K562 (cell line): ENCODE data around the gene MDM1. TPM values are rescaled to one million over a fixed set of nuclear protein-coding genes. Genes with fewer than 3 reads are reported as not detected.

Experiments used
- ATAC-seq: fragments of 200-7000 bp; cut with Tn5 transposase; 3 replicates; pipeline ENCODE4 v1.9.1; 2020; ENCODE audit warnings: moderate library complexity
- BruUV-seq: library from RNA; stranded (reverse); fragments of 400-500 nt; replicated peaks from 2 replicates; lab custom pipeline; 2021; lab: Mats Ljungman, UMichigan
- CTCF ChIA-PET: fragments of 300-600 bp; formaldehyde crosslinking; extraction: SDS; loops from one replicate; lab custom pipeline; 2021; ENCODE audit warnings: low intra/inter-chr PET ratio; lab: Yijun Ruan, JAX
- POLR2A ChIA-PET: fragments of 300-600, 350-650 bp; sonication (Branson Sonifier 250); formaldehyde crosslinking; extraction: SDS; loops from one replicate; lab custom pipeline; 2021; ENCODE audit warnings: antibody characterized with exemption, inconsistent platforms; lab: Yijun Ruan, JAX
- DNase-seq, 4 experiments: peaks; one replicate each; pipeline versions ENCODE4 v3.0.0 to v3.0.0-alpha.2; 2011 to 2018; ENCODE audit warnings: low spot score in 3 of 4, mixed read lengths in 3 of 4; ENCODE audit errors: extremely low read depth in 1 of 4
- FAIRE-seq: peaks from 2 replicates; lab custom pipeline; 2011; peaks lifted over from hg19 to GRCh38; lab: Jason Lieb, UNC
- H2AFZ ChIP-seq: 2 replicates; pipeline ENCODE4 v1.6.0; 2011; ENCODE audit warnings: low read depth, low read length, control low read depth, inconsistent platforms
- H3K27ac ChIP-seq: fragments of 200-600 bp; 3 replicates; pipeline ENCODE4 v1.8.0; 2011; ENCODE audit warnings: low read depth, mild to moderate bottlenecking, control low read depth, inconsistent platforms, low read length, moderate library complexity, mixed read lengths; ENCODE audit errors: extremely low read depth
- H3K27me3 ChIP-seq, 2 experiments: fragments of 300-600 bp in 1 of 2; 2 replicates in 1 of 2; 3 replicates in 1 of 2; pipeline versions ENCODE4 v1.6.0 to v1.8.0; 2011; ENCODE audit warnings: inconsistent platforms in 2 of 2, low read length in 2 of 2, mild to moderate bottlenecking in 1 of 2, mixed read lengths in 1 of 2, moderate library complexity in 1 of 2; ENCODE audit not compliant: control insufficient read depth in 2 of 2, insufficient read depth in 2 of 2
- H3K36me3 ChIP-seq: fragments of 300-600 bp; 3 replicates; pipeline ENCODE4 v1.8.0; 2011; ENCODE audit warnings: mild to moderate bottlenecking, low read length, inconsistent platforms; ENCODE audit not compliant: control insufficient read depth, insufficient read depth
- H3K4me1 ChIP-seq, 2 experiments: fragments of 200-600 bp in 1 of 2; replicated peaks in 1 of 2; 2 replicates in 1 of 2; 3 replicates in 1 of 2; pipeline versions ENCODE4 v1.5.1 to v1.8.0; 2011; ENCODE audit warnings: inconsistent platforms in 2 of 2, low read length in 2 of 2, mild to moderate bottlenecking in 1 of 2, mixed read lengths in 1 of 2, moderate library complexity in 1 of 2; ENCODE audit not compliant: control insufficient read depth in 2 of 2, insufficient read depth in 2 of 2
- H3K4me2 ChIP-seq: 2 replicates; pipeline ENCODE4 v1.6.1; 2011; ENCODE audit warnings: low read length, control low read depth, inconsistent platforms, mixed read lengths; ENCODE audit not compliant: insufficient read depth
- H3K4me3 ChIP-seq: fragments of 200-600 bp; sonication (generic), shearing (Covaris generic); 2 replicates; pipeline ENCODE4 v1.5.1; 2016; ENCODE audit warnings: control low read depth, inconsistent platforms
- H3K79me2 ChIP-seq: fragments of 200-600 bp; 3 replicates; pipeline ENCODE4 v1.8.0; 2011; ENCODE audit warnings: low read length, inconsistent platforms; ENCODE audit not compliant: control insufficient read depth, insufficient read depth
- H3K9ac ChIP-seq, 2 experiments: 2 replicates each; pipeline versions ENCODE4 v1.6.0 to v1.6.1; 2011; ENCODE audit warnings: low read depth in 2 of 2, low read length in 2 of 2, control low read depth in 1 of 2, inconsistent platforms in 1 of 2, mild to moderate bottlenecking in 1 of 2, mixed read lengths in 1 of 2; ENCODE audit not compliant: insufficient read depth in 1 of 2
- H3K9me1 ChIP-seq: one replicate; pipeline ENCODE4 v1.6.0; 2011; ENCODE audit warnings: inconsistent platforms, mild to moderate bottlenecking, low read length, moderate library complexity; ENCODE audit not compliant: control insufficient read depth, insufficient read depth
- H3K9me3 ChIP-seq: replicated peaks from 2 replicates; pipeline ENCODE4 v1.5.1; 2011; ENCODE audit warnings: low read depth, low read length, inconsistent platforms; ENCODE audit not compliant: control insufficient read depth, insufficient read depth
- H4K20me1 ChIP-seq: replicated peaks from 2 replicates; pipeline ENCODE4 v1.6.1; 2011; ENCODE audit warnings: low read length, inconsistent platforms, mixed read lengths; ENCODE audit not compliant: control insufficient read depth, insufficient read depth
- KLF13 ChIP-seq: fragments of 450-650 bp; IDR thresholded peaks from 2 replicates; pipeline ENCODE4 v1.6.1; 2016; ENCODE audit warnings: missing genetic modification characterization, low read depth, mild to moderate bottlenecking, missing compliant biosample characterization, moderate library complexity, borderline replicate concordance
- RAD21 ChIP-seq, 2 experiments: fragments of 250-450 bp in 1 of 2; fragments of 450-650 bp in 1 of 2; sonication (Bioruptor Pico) in 1 of 2; formaldehyde crosslinking in 1 of 2; IDR thresholded peaks in 1 of 2; conservative IDR thresholded peaks in 1 of 2; 2 replicates each; pipeline versions ENCODE4 v1.4.0 to v1.8.0; 2020 to 2022; ENCODE audit warnings: mild to moderate bottlenecking in 2 of 2, moderate library complexity in 1 of 2
- RFX7 ChIP-seq: fragments of 250-450 bp; sonication (Bioruptor Pico); IDR thresholded peaks from 2 replicates; pipeline ENCODE4 v1.5.1; 2021; ENCODE audit warnings: mild to moderate bottlenecking
- WGBS: fragments of 100-300 bp; shearing (Covaris generic); methylation state at CpG from one replicate; pipeline ENCODE4 v1.1.6; 2016; ENCODE audit warnings: low coverage, mixed read lengths; ENCODE audit not compliant: insufficient coverage; ENCODE audit errors: missing lambda C conversion rate; 5-methylcytosine and 5-hydroxymethylcytosine counted together
- in situ Hi-C: fragments of 300-500 bp; cut with MboI; formaldehyde crosslinking; loops from 4 replicates; pipeline ENCODE4 v1.15.0; 2018; ENCODE audit warnings: inconsistent platforms, mixed read lengths
- intact Hi-C: fragments of 100-400 bp; cut with micrococcal nuclease; formaldehyde crosslinking; loops from 2 replicates; pipeline ENCODE4 v1.14.2; 2022
- polyA plus RNA-seq, 8 experiments: library from polyadenylated mRNA; depleted of rRNA in 4 of 8; stranded (reverse) in 5 of 8; unstranded in 3 of 8; fragments of >200 nt; fragmentation: Nextera tagmentation in 2 of 8; fragmentation: Illumina TruSeq in 1 of 8; extraction: Ambion mirVana in 2 of 8; extraction: Trizol in 1 of 8; gene quantifications; 2 replicates each; pipeline versions ENCODE4 v1.2.1 to v1.2.3, GENCODE V29; 2011 to 2014; ENCODE audit warnings: inconsistent platforms in 1 of 8, missing spikeins in 1 of 8
- total RNA-seq, 7 experiments: library from RNA; depleted of rRNA in 6 of 7; stranded (reverse); fragments of >200 nt in 6 of 7; fragmentation: Illumina TruSeq in 2 of 7; extraction: Trizol in 2 of 7; gene quantifications; 2 replicates each; pipeline versions ENCODE4 v1.2.1 to v1.2.3, GENCODE V29; 2011 to 2021; ENCODE audit warnings: low replicate concordance in 1 of 7

Gene MDM1
- total and polyA plus RNA-seq, 9 of the 15 experiments (the other 6 are each of a cell fraction or from before 2014, with no cell fraction given) = 7.5 to 16.8 (median 13.1) TPM

- H3K9ac ChIP-seq = no peak overlapping the region
- no peak for ATAC-seq
- H2AFZ ChIP-seq = no peak overlapping the region
- in situ Hi-C loops (no loop called here), intact Hi-C loops (no loop called here)
- H3K79me2 ChIP-seq = no peaks in the 10 kb centered on the region
- H3K4me1 ChIP-seq = no peaks in the 10 kb centered on the region; a peak in 1 of 5 replicates
- peaks cover 8 to 16% of the 10 kb centered on the region in 2 experiments; a peak in 2 of 5 replicates for H3K27me3 ChIP-seq
- no peak overlapping the region for H3K4me3 ChIP-seq
- 6% methylated on average over 6 of the region's 6 CpGs for WGBS
- H3K9me1 ChIP-seq = no peaks in the 10 kb centered on the region
- H3K27ac ChIP-seq = no peak overlapping the region
- no peaks in the 10 kb centered on the region for H4K20me1 ChIP-seq
- no peaks in the 10 kb centered on the region for H3K36me3 ChIP-seq
- POLR2A ChIA-PET = interaction anchor here (1.6 kb wide), 1 partner anchor 13 kb away, joined by 4 read pairs; no protein-coding TSS in a partner anchor
- TF ChIP-seq KLF13 (tag) (no peak), RFX7 (no peak), RAD21 (CRISPR knock-in tag; conservative IDR thresholded peaks at IDR 0.05 in 1 of 2, IDR thresholded peaks at IDR 0.05 in 1 of 2) (peak in 1 of 2 experiments; percentile 19; a peak in 1 of 4 replicates)
- no peaks in the 10 kb centered on the region for H3K9me3 ChIP-seq
- CTCF ChIA-PET = interaction anchor here (0.6 kb wide), 1 partner anchor 994 kb away, joined by 4 read pairs; no protein-coding TSS in a partner anchor
- no peak overlapping the region for H3K4me2 ChIP-seq
- no peak for DNase-seq
- FAIRE-seq = no peak
- no TSS peak for BruUV-seq
These were observed 85.8 kb downstream of the MDM1 start for GRCh38 chr12:68246350-68246749.
